B cell (primary cell): ENCODE results near the gene CDHR3.

Experiments used
- EZH2 ChIP-seq: IDR thresholded peaks from 2 replicates; pipeline ENCODE4 v1.6.1; 2012; ENCODE audit warnings: borderline replicate concordance, low read depth, mild to moderate bottlenecking, moderate library complexity, low read length; ENCODE audit not compliant: insufficient read depth, poor library complexity, severe bottlenecking
- TF ChIP-seq, protein P1 (sequence below): fragments of 200-600 bp; IDR thresholded peaks from one replicate; pipeline ENCODE4 v1.8.0; 2022; ENCODE audit warnings: antibody characterized with exemption, mild to moderate bottlenecking

DNA sequence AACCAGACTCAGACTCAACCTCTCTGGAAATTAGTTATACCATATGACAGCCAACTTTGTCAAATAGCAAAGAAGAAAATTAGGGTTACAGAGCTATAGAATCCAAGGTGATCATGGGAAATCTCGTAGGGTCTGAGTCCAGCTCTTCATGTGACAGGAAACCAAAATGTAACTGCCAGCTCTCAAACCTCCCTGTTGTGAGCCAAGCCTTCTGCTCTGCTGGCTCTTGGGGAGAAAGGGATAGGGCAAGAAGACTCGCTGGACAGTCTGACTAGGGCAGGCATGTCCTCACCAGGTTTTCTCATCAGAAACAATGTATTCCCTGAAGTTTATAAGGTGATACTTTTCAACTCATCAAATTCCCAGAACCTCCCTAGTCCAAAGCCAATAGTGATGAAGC lies 63.0 kb downstream of the CDHR3 start:
- TF ChIP-seq, protein P1, sequence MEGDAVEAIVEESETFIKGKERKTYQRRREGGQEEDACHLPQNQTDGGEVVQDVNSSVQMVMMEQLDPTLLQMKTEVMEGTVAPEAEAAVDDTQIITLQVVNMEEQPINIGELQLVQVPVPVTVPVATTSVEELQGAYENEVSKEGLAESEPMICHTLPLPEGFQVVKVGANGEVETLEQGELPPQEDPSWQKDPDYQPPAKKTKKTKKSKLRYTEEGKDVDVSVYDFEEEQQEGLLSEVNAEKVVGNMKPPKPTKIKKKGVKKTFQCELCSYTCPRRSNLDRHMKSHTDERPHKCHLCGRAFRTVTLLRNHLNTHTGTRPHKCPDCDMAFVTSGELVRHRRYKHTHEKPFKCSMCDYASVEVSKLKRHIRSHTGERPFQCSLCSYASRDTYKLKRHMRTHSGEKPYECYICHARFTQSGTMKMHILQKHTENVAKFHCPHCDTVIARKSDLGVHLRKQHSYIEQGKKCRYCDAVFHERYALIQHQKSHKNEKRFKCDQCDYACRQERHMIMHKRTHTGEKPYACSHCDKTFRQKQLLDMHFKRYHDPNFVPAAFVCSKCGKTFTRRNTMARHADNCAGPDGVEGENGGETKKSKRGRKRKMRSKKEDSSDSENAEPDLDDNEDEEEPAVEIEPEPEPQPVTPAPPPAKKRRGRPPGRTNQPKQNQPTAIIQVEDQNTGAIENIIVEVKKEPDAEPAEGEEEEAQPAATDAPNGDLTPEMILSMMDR, result no peak
- no peak for TF ChIP-seq EZH2
